NCI-H82 treated with DMSO at 0.1 percent for 48 hours (cell line): ENCODE results near the gene STAT1.

Source experiments
- DNase-seq: peaks from one replicate; lab custom pipeline; 2025; ENCODE audit not compliant: unreplicated experiment; lab: John Stamatoyannopoulos, UW

STAT1 gene

GRCh38 chr2:191032588-191033429, 18.8 kb upstream of the STAT1 start:
- no peak for DNase-seq

DNA sequence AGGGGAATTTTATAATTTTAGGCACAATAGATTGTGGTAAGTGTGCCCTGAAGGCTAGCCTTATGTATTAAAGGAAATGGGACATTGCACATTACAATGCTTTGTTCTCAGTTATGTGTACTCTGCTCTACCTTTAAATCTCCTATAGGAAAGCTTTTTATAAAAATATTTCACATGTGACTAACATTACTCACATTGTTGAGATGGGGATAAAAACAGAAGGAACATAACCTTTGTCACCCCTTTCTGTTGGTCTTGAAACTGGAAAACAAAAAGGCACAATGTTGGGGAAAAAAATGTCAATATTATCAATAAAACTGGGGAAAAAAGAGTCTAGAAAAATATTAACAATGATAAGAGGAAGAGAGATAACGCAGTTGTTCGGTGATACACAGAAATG, 17.3 kb upstream of the STAT1 start:
- DNase-seq, result no peak

GRCh38 chr2:191030521-191031154, 16.7 kb upstream of the STAT1 start:
- DNase-seq, result peak; percentile 28

- DNase-seq, result no peak
Observed at GRCh38 chr2:191029280-191029950, 15.4 kb upstream of the STAT1 start.

DNA sequence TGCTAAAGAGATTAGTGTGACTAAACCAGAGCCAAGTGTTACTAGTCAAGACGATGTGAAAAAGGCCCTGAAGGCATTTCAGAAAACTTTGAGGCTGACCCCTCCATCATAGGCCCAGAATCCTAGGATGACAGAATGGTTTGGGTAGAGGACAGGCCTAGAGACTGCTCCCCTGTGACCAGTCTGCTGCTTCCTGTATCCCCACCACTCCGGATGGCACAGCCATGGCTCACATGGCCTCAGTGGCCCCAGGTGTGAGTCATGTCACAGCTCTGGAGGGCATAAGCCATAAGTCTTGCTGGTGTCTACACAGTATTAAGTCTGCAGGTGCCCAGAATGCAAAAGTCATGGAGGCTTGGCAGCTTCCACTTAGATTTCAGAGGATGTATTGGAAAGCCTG, 12.4 kb upstream of the STAT1 start:
- DNase-seq, result no peak

DNA sequence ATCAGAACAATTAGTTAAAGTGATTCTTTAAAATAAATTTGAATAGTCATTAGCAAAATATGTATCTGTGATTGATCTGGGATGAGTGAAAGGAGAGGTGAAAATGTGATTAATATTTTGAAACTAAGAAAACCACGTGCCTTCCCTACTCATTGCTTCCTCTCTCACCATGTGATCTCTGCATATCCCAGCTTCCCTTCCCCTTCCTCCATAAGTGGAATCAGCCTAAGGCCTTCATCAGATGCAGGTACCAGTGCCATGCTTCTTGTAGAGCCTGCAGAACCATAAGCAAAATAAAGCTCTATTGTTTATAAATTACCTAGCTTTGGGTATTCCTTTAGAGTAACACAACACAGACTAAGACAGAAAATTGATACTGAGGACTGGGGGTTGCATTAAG, 11.2 kb upstream of the STAT1 start:
- no peak for DNase-seq

GRCh38 chr2:191023235-191023679, 9.3 kb upstream of the STAT1 start:
- DNase-seq, result no peak

- no peak for DNase-seq
Observed at GRCh38 chr2:191020742-191021381, 6.9 kb upstream of the STAT1 start.

GRCh38 chr2:191020221-191020741, 6.3 kb upstream of the STAT1 start:
- peak; percentile 95 for DNase-seq

DNA sequence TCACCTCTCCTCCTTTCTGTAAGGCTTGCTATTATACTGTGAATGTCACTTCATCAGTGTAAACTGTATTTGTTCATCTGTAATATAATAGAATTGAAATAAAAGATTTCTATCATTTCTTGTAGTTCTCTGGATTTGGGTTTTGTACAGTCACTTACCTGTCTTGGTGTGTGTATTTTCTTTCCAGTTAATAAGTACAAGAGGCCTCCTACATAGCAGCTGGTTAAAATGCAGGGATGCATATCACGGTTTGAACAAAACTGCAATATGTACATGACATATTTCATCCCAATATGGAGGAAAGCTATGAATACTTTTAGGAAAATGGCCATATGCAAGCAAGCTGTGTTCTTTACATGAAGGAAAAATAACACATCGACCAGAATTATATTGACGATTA, 5.4 kb upstream of the STAT1 start:
- no peak for DNase-seq

- no peak for DNase-seq
Observed at GRCh38 chr2:191018643-191019119, 4.7 kb upstream of the STAT1 start.

GRCh38 chr2:191018048-191018447, 4.1 kb upstream of the STAT1 start:
- no peak for DNase-seq

DNA sequence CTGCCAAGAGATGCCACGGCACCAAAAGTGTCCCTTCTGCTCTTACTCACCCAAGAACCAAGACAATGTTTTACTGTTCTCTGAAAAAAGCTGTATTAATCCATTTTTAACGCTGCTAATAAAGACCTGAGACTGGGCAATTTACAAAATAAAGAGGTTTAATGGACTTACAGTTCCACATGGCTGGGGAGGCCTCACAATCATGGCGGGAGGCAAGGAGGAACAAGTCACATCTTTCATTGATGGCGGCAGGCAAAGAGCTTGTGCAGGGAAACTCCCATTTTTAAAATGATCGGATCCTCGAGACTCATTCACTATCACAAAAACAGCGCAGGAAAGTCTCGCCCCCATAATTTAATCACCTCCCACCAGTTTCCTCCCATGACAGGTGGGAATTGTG, 1.9 kb upstream of the STAT1 start:
- DNase-seq, result no peak

DNA sequence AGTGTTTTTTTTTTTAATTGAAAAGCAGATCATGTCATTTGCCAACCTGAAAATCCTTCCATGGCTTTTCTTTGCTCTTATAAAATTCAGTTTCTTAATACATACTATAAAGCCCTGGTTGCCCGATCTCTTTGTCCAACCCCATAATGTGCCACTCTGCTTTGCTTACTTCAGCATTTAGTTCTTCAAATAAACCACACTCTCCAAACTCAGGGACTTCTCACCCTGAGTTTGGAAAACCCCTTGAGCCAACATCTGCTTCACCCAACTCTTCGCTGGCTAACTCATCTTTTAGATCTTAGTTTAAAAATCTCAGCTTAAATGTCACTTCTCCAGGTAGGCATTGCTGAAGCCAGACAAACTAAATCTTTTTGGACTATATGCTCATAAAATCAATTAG, 1.3 kb upstream of the STAT1 start:
- no peak for DNase-seq

GRCh38 chr2:191014653-191015020, 666 bp upstream of the STAT1 start:
- no peak for DNase-seq

GRCh38 chr2:191013682-191013931, 364 bp downstream of the STAT1 start:
- DNase-seq, result no peak

DNA sequence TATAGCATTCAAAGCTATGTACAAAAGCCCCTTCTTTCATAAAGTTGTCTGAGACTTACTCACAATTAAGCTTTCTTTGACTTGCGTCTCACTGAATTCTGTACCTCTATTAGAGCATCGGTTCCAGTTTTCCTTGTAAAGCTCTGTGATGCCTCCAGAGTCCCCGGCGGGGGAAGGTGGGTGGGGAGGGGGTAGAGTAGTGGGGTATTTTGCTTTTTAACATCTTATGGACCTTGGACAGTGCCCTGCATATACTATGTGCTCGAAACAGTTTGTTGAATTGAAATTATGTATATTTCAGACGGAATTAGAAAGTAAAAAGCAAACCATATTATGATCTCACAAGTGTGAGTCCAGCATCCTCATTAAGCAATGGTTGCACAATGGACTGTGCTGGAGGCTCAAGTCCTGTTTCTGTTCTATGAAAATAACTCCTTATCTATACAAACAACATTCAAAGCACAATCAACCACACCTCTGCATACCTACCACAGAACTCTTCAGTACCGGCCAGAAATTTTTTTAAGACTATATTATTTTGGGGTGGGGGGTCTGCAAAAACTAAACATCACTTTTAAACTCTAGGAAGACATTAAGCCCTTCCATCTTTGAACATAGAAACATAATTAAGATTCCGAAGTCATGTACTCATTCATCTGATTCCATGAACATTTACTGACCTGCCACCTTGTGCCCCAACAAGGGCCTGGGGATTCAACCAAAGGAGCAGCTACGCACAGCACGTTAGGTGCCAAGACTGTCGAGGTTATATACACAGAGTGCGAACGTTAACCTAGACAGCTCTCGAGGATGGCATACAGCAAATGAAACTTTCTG, 908 bp downstream of the STAT1 start:
- DNase-seq, result no peak

- DNase-seq, result no peak
Observed at GRCh38 chr2:191012346-191012745, 1.6 kb downstream of the STAT1 start.

- DNase-seq, result no peak
Observed at GRCh38 chr2:191010887-191011885, 2.8 kb downstream of the STAT1 start.
